HepG2 (cell line): ENCODE data around the gene MLF1.

Experiments
- CEBPB ChIP-seq: IDR thresholded peaks from 2 replicates; pipeline ENCODE4 v1.6.1; 2011; ENCODE audit warnings: low read depth, low read length, improper control_type of control experiment, borderline replicate concordance
- POLR2AphosphoS5 ChIP-seq: IDR thresholded peaks from 2 replicates; pipeline ENCODE4 v1.6.1; 2012; ENCODE audit warnings: low read depth, low read length

DNA sequence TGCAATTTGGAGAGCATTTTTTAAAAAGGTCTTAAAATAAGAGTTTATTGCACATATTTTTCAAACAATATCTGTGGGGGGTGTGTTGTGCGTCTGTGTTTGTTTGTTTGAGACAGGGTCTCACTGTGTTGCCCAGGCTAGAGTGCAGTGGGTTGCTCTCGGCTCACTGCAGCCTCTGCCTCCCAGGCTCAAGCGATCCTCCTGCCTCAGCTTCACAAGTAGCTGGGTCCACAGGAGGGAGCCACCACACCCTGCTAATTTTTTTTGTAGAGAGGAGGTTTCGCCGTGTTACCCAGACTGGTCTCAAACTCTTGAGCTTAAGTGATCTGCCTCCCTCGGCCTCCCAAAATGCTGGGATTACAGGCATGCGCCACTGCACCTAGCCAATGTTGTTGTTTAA lies 2.7 kb downstream of the MLF1 start:
- TF ChIP-seq CEBPB: no peak
- TF ChIP-seq POLR2AphosphoS5: no peak
